ENCODE measurements around the gene HTRA3. TPM values are rescaled to one million over a fixed set of nuclear protein-coding genes. Genes with fewer than 3 reads are reported as not detected.

The HTRA3 gene
- total RNA-seq, 1 donor from 2014 or later: 35.2 TPM

GRCh38 chr4:8221476-8221875, 48.1 kb upstream of the HTRA3 start:
- H3K27me3 Mint-ChIP-seq (ENCODE audit: low read depth, unreplicated experiment): peaks cover 39% of the 10 kb centered on the region
- Histone ChIP-seq H3K9ac (ENCODE audit: low read length) (no peak overlapping the region), H3K4me1 (ENCODE audit: insufficient read depth, low read length) (peaks cover 10% of the 10 kb centered on the region), H3K27ac (ENCODE audit: low read depth, low read length) (no peak overlapping the region), H3K9me3 (ENCODE audit: insufficient read depth, low read depth, low read length) (no peaks in the 10 kb centered on the region), H4K20me1 (ENCODE audit: insufficient read depth, low read length) (no peaks in the 10 kb centered on the region), H3K4me2 (ENCODE audit: low read length) (no peak overlapping the region), H3K27me3 (ENCODE audit: insufficient read depth, low read length) (no peaks in the 10 kb centered on the region), H3K79me2 (ENCODE audit: insufficient read depth, low read length) (no peaks in the 10 kb centered on the region), H3K4me3 (ENCODE audit: insufficient read depth, low read depth, low read length) (no peak overlapping the region), H3K36me3 (ENCODE audit: insufficient read depth, low read length) (no peaks in the 10 kb centered on the region), H2AFZ (ENCODE audit: low read depth, low read length) (no peak overlapping the region)
- no peak overlapping the region for H3K4me3 Mint-ChIP-seq (ENCODE audit: unreplicated experiment)
- FAIRE-seq: no peak
- TF ChIP-seq EZH2 (IDR thresholded peaks at IDR 0.05; ENCODE audit: insufficient read depth, low read length) (no peak), CTCF (IDR thresholded peaks at IDR 0.05; ENCODE audit: insufficient read depth, low read depth, low read length) (no peak)
- DNase-seq (ENCODE audit: low read depth): peak; percentile 21
- peaks cover 3% of the 10 kb centered on the region for H3K36me3 Mint-ChIP-seq (ENCODE audit: low read depth, unreplicated experiment)
- H3K9me3 Mint-ChIP-seq (ENCODE audit: unreplicated experiment): no peaks in the 10 kb centered on the region
- no peak overlapping the region for H3K27ac Mint-ChIP-seq (ENCODE audit: unreplicated experiment)
- H3K4me1 Mint-ChIP-seq (ENCODE audit: low read depth, unreplicated experiment): peaks cover 2% of the 10 kb centered on the region

GRCh38 chr4:8221985-8222384, 47.6 kb upstream of the HTRA3 start:
- Histone ChIP-seq H3K27me3 (ENCODE audit: insufficient read depth, low read length) (no peaks in the 10 kb centered on the region), H3K9me3 (ENCODE audit: insufficient read depth, low read depth, low read length) (no peaks in the 10 kb centered on the region), H3K4me2 (ENCODE audit: low read length) (no peak overlapping the region), H3K4me3 (ENCODE audit: insufficient read depth, low read depth, low read length) (no peak overlapping the region), H4K20me1 (ENCODE audit: insufficient read depth, low read length) (no peaks in the 10 kb centered on the region), H3K4me1 (ENCODE audit: insufficient read depth, low read length) (peaks cover 12% of the 10 kb centered on the region), H3K27ac (ENCODE audit: low read depth, low read length) (no peak overlapping the region), H2AFZ (ENCODE audit: low read depth, low read length) (no peak overlapping the region), H3K79me2 (ENCODE audit: insufficient read depth, low read length) (no peaks in the 10 kb centered on the region), H3K36me3 (ENCODE audit: insufficient read depth, low read length) (no peaks in the 10 kb centered on the region), H3K9ac (ENCODE audit: low read length) (no peak overlapping the region)
- DNase-seq (ENCODE audit: low read depth): no peak
- Mint-ChIP-seq H3K9me3 (ENCODE audit: unreplicated experiment) (no peaks in the 10 kb centered on the region), H3K4me1 (ENCODE audit: low read depth, unreplicated experiment) (peaks cover 3% of the 10 kb centered on the region), H3K4me3 (ENCODE audit: unreplicated experiment) (no peak overlapping the region), H3K36me3 (ENCODE audit: low read depth, unreplicated experiment) (peaks cover 3% of the 10 kb centered on the region), H3K27me3 (ENCODE audit: low read depth, unreplicated experiment) (peaks cover 39% of the 10 kb centered on the region), H3K27ac (ENCODE audit: unreplicated experiment) (no peak overlapping the region)
- FAIRE-seq: no peak
- no peak for TF ChIP-seq CTCF (IDR thresholded peaks at IDR 0.05; ENCODE audit: insufficient read depth, low read depth, low read length)
- TF ChIP-seq EZH2 (IDR thresholded peaks at IDR 0.05; ENCODE audit: insufficient read depth, low read length): no peak

GRCh38 chr4:8222609-8223388, 46.8 kb upstream of the HTRA3 start:
- H3K4me1 Mint-ChIP-seq (ENCODE audit: low read depth, unreplicated experiment): peaks cover 3% of the 10 kb centered on the region
- Histone ChIP-seq H3K4me3 (ENCODE audit: insufficient read depth, low read depth, low read length) (no peak overlapping the region), H3K9me3 (ENCODE audit: insufficient read depth, low read depth, low read length) (no peaks in the 10 kb centered on the region), H3K9ac (ENCODE audit: low read length) (no peak overlapping the region), H3K27me3 (ENCODE audit: insufficient read depth, low read length) (no peaks in the 10 kb centered on the region), H4K20me1 (ENCODE audit: insufficient read depth, low read length) (no peaks in the 10 kb centered on the region), H3K79me2 (ENCODE audit: insufficient read depth, low read length) (no peaks in the 10 kb centered on the region), H3K36me3 (ENCODE audit: insufficient read depth, low read length) (no peaks in the 10 kb centered on the region), H3K27ac (ENCODE audit: low read depth, low read length) (no peak overlapping the region), H2AFZ (ENCODE audit: low read depth, low read length) (no peak overlapping the region), H3K4me1 (ENCODE audit: insufficient read depth, low read length) (peaks cover 12% of the 10 kb centered on the region), H3K4me2 (ENCODE audit: low read length) (no peak overlapping the region)
- peaks cover 31% of the 10 kb centered on the region for H3K27me3 Mint-ChIP-seq (ENCODE audit: low read depth, unreplicated experiment)
- no peak overlapping the region for H3K27ac Mint-ChIP-seq (ENCODE audit: unreplicated experiment)
- H3K36me3 Mint-ChIP-seq (ENCODE audit: low read depth, unreplicated experiment): peaks cover 3% of the 10 kb centered on the region
- no peak overlapping the region for H3K4me3 Mint-ChIP-seq (ENCODE audit: unreplicated experiment)
- FAIRE-seq: no peak
- TF ChIP-seq EZH2 (IDR thresholded peaks at IDR 0.05; ENCODE audit: insufficient read depth, low read length): no peak
- no peak for TF ChIP-seq CTCF (IDR thresholded peaks at IDR 0.05; ENCODE audit: insufficient read depth, low read depth, low read length)
- H3K9me3 Mint-ChIP-seq (ENCODE audit: unreplicated experiment): no peaks in the 10 kb centered on the region
- no peak for DNase-seq (ENCODE audit: low read depth)

All from astrocyte (in vitro differentiated cells and primary cell).